Measurements from ENCODE around the gene LNX2. TPM values are rescaled to one million over a fixed set of nuclear protein-coding genes. Genes with fewer than 3 reads are reported as not detected.

LNX2 gene
- 16.6 and 21.1 TPM in 2 replicates for total RNA-seq

DNA sequence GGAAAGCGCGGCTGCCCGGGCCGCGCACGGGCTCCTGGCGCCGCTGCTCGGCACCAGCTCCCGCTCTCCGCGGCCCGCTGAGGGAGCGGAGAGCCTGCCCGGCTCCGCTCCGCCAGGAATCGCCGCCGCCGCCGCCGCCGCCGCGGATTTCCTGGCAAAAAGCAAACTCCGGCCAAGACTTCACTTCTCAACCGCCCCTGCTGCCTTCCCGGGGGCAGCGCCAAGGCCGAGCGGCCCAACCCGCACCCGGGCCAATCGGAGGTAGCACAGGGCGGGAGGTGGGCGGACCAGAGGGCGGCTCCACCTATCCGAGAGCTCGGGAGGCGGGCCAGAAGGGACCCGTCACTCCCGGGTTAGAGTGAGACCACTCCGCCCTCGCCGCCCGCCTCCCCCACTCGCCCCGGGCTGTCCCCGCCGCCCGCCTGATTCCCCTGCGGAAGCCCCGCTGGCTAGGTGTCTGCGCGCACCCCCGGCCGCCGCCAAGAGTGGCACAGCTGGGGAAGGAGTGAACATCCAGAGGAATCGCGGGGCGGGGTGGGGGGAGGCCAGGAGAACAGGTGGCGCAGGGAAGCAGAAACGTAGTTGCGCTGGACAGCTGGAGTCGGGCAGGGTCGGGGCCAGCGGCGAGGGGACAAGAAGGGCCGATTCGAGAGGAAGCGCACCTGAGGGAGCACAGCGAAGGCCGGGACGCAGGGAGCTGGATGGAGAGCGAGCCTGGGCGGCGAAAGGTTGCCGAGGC lies at the start of gene LNX2:
Gene LNX2 (minus strand): TSS at position 153 of the 739 bp plus-strand sequence. CDS start 38,826 bp downstream, outside the sequence.

DNA sequence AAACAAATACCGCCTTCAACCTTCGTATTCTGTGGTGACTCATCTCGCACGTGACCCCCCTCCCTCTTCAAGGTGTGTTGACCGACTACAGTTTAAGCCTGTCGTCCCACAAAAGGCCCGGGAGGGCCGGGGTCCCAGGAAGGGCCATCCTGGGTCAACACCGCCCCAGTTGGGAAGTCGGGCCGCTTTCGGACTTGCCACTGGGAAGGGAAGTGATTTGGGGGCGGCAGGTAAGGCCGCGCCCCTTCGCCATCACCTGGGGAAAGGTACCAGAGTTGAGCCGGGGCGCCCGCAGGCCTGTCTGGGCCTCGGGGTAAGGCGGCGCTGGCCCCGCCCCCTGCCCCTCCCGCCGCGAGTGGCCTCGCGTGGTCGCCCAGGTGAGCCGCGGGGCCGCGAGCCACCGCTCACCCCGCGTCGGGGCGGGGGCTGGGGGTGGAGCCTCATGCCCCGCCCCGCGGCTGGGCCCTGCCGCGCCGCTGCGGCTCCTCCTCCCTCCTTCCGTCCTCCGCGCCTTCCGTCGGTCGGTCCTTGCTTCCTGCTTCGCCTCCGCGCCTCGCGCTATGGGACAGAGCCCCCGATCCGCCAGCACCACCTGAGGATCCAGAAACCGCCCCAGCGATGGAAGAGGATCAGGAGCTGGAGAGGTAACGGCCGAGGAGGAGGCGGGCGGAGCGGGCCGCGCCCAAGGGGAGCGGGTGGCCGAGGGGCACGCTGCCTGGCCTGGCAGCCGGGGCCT lies 1.2 kb upstream of the LNX2 start, which contains the start of gene POLR1D:
Gene POLR1D (plus strand): TSS at position 527 of the 736 bp plus-strand sequence. CDS start 92 bp downstream, at position 619.

Other genes with a start within 250 kb of the LNX2 start
- gene GTF3A, start 195.9 kb downstream of the LNX2 start, total RNA-seq = 135 and 150 TPM in 2 replicates
- gene MTIF3, start 170.0 kb downstream of the LNX2 start, total RNA-seq = 57.4 and 71.4 TPM in 2 replicates
- gene POLR1D, start 1.4 kb upstream of the LNX2 start, total RNA-seq = 168 and 216 TPM in 2 replicates
- not detected in 2 replicates for gene GSX1, start 172.0 kb upstream of the LNX2 start, total RNA-seq